GM12873 (cell line): ENCODE results near the gene PATE3.

ENCODE experiments used
- TF ChIP-seq, protein P1 (sequence below): IDR thresholded peaks from 2 replicates; pipeline ENCODE4 v1.5.1; 2012; ENCODE audit warnings: low read depth, mild to moderate bottlenecking, moderate library complexity, low read length, control low read depth; ENCODE audit not compliant: insufficient read depth; ENCODE audit errors: missing control alignments

Gene PATE3, protein sequence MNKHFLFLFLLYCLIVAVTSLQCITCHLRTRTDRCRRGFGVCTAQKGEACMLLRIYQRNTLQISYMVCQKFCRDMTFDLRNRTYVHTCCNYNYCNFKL

GRCh38 chr11:125787827-125788226 is at the start of gene PATE3:
TSS of gene PATE3 (plus strand) at chr11:125788127. CDS start at chr11:125788152, 25 bp downstream.
- TF ChIP-seq, protein P1, sequence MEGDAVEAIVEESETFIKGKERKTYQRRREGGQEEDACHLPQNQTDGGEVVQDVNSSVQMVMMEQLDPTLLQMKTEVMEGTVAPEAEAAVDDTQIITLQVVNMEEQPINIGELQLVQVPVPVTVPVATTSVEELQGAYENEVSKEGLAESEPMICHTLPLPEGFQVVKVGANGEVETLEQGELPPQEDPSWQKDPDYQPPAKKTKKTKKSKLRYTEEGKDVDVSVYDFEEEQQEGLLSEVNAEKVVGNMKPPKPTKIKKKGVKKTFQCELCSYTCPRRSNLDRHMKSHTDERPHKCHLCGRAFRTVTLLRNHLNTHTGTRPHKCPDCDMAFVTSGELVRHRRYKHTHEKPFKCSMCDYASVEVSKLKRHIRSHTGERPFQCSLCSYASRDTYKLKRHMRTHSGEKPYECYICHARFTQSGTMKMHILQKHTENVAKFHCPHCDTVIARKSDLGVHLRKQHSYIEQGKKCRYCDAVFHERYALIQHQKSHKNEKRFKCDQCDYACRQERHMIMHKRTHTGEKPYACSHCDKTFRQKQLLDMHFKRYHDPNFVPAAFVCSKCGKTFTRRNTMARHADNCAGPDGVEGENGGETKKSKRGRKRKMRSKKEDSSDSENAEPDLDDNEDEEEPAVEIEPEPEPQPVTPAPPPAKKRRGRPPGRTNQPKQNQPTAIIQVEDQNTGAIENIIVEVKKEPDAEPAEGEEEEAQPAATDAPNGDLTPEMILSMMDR, result no peak

DNA sequence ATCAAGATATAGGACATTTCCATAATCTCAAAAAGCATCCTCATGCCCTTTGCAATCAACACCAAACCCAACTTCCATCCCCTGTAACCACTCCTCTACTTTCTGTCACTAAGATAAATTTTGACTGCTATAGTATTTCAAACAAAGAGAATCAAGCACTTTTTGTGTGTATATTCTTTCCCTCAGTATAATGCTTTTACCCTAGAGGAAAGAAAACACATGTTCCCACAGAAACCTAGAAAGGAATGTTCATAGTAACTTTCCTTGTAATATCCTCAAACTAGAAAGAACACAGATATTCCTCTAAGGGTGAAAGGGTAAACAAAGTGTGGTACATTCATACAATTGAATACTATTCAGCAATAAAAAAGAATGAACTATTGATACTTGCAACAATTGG is 47.3 kb upstream of the PATE3 start:
- TF ChIP-seq, protein P1, result no peak

DNA sequence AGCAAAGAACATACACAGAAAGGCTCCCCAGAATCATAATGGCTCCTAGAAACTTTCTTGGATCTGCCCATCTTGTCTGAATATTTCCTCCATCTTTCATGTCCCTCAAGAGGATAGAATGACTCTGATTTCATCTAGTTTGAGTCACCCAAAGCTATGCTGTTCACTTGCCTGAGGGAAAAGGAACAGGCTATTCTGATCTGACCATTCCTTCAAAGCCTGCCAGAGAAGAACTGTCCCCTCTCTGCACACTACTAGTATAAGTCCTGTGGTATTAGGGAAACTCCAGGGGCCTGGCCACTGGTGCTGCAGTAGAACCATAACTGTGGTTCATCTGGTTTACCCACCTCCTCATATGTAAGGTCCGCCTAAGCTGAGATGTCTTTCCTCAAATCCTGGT is 44.2 kb upstream of the PATE3 start:
- TF ChIP-seq, protein P1, result no peak

DNA sequence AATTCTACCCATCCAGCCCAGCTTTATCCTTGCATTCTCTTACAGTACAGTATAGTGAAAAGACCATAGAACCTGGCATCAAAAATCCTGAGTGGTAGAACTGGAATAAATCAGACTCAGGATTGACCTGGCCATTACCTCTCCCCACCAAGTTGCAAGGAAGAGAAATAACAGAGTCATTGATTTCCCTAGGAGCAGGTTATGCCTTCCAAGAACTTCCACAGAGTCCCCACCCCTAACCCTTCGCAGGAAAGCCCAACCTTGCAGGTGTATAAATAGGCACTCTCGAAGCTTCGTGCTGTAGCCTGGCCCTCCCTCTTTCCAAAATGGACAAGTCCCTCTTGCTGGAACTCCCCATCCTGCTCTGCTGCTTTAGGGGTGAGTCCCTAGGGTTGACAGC is 41.9 kb upstream of the PATE3 start, which contains the start of gene PATE1:
Gene PATE1, plus strand, starts transcription at position 301 of the 400 bp plus-strand sequence. Its CDS starts 26 bp downstream, at position 327.
- TF ChIP-seq, protein P1, result no peak

GRCh38 chr11:125750629-125751028 is 37.3 kb upstream of the PATE3 start:
- TF ChIP-seq, protein P1, result no peak

GRCh38 chr11:125756050-125756449 is 31.9 kb upstream of the PATE3 start:
- TF ChIP-seq, protein P1, result no peak

DNA sequence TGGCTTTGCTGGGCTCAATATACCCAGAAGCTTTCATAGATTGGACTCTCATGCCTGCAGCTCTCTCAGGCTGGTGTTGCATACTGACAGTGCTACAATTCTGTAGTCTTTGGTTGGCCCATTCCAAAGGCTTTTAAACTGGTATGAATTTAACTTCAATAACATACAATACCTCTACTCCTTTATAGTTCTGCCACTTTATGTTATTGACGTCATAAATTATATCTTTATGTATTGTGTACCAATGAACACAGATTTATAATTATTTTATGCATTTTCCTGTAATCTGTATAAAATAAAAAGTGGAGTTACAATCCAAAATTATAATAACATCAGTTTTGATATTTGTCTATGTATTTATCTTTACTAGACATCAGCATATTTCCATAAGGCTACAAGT is 25.5 kb upstream of the PATE3 start:
- TF ChIP-seq, protein P1, result no peak
